ENCODE results near the gene DSG3. TPM values are rescaled to one million over a fixed set of nuclear protein-coding genes. Genes with fewer than 3 reads are reported as not detected.

The DSG3 gene
- total and polyA plus RNA-seq, 7 experiments from 2014 or later: not detected

DNA sequence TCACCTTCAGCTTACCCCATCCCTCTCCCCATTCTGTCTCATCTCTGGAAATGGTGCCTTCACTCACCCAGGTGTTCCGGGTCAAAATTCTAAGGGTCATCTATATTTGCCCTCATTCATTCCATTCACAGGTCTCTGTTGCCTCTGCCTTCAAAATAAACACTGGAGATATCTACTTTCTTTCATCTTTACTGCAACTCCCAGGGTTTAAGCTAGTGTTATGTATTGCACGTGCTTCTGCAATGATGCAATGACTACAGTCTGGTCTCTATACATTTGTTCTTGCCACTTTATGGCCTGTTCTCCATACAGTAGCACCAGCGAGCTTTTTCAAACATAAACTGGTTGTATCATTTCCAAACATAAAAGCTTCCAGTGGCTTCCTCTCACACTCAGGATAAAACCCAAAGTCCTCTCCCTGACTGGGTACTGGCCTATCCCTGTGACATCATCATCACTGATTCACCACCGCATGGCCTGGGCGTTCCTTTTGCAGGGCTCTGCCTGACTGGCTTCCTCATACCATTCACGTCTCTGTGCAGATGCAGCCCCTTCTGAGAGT lies 64.7 kb downstream of the DSG3 start:
- H3K9me3 Mint-ChIP-seq: peaks cover 0 to 4% (median 0%) of the 10 kb centered on the region in 11 donors
- H3K27me3 Mint-ChIP-seq: peaks cover 0 to 13% (median 11%) of the 10 kb centered on the region in 5 donors
- H3K4me3 Mint-ChIP-seq: no peak overlapping the region
- H3K4me1 ChIP-seq (ENCODE audit: control insufficient read depth in 2 of 2, insufficient read depth in 2 of 2, low read length in 2 of 2): no peaks in the 10 kb centered on the region
- H3K27ac ChIP-seq (ENCODE audit: low read depth, low read length): no peak overlapping the region
- DNase-seq (no peak), ATAC-seq (peak; percentile 32)
- no peaks in the 10 kb centered on the region for H3K9me3 ChIP-seq (ENCODE audit: control insufficient read depth in 2 of 3, low read length in 3 of 3)
- no peaks in the 10 kb centered on the region for H3K27me3 ChIP-seq (ENCODE audit: control insufficient read depth in 2 of 2, insufficient read depth in 2 of 2, low read length in 2 of 2)
- no peaks in the 10 kb centered on the region for H3K4me1 Mint-ChIP-seq
- intact Hi-C loops (cut with micrococcal nuclease): no loop called here
- no peak overlapping the region for H3K27ac Mint-ChIP-seq
- no peaks in the 10 kb centered on the region for H3K36me3 Mint-ChIP-seq
- H3K36me3 ChIP-seq (ENCODE audit: control insufficient read depth in 2 of 3, insufficient read depth in 3 of 3, low read length in 3 of 3): no peaks in the 10 kb centered on the region
- H3K4me3 ChIP-seq (ENCODE audit: low read length): no peak overlapping the region
- ChIA-PET POLR2A (no interaction called here), CTCF (no interaction called here)

DNA sequence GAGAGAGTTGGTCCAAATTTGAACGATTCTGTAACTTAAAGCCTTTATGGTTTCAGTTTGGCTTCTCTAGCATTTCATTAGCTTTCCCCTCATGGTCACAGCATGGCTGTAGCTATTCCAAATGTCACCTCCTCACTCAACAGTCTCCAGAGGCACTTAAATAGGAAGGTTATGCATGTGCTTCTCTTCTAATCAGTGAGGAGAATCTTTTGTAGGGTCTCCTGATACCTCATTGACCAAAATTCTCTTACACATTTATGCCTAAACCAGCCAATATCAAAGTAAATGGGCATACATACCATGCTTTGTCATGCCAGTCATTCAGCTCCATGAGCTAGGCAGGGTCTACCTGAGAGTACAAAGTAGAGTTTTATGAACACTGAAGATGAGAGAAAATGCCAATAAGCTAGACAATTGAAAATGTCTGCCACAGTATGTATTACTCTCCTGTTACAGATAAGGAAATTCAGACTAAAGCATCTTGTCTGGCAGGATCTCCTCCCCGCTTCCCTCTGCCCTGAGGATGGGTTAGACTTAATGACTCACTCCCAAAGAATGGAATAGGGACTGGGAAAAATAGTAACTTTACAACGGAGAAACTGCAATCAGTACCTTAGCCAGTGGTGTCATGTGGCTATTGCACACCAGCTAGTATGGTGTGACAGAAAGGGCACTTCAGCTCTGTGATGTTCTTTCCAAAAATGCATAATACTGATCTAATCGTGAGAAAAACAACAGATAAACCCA lies 65.8 kb downstream of the DSG3 start:
- H3K4me3 Mint-ChIP-seq: no peak overlapping the region
- Histone ChIP-seq H3K9me3 (ENCODE audit: control insufficient read depth in 2 of 3, low read length in 3 of 3) (no peaks in the 10 kb centered on the region), H3K36me3 (ENCODE audit: control insufficient read depth in 2 of 3, insufficient read depth in 3 of 3, low read length in 3 of 3) (no peaks in the 10 kb centered on the region), H3K4me3 (ENCODE audit: low read length) (no peak overlapping the region), H3K27ac (ENCODE audit: low read depth, low read length) (no peak overlapping the region), H3K27me3 (ENCODE audit: control insufficient read depth in 2 of 2, insufficient read depth in 2 of 2, low read length in 2 of 2) (no peaks in the 10 kb centered on the region), H3K4me1 (ENCODE audit: control insufficient read depth in 2 of 2, insufficient read depth in 2 of 2, low read length in 2 of 2) (no peaks in the 10 kb centered on the region)
- ATAC-seq (no peak), DNase-seq (no peak)
- H3K36me3 Mint-ChIP-seq: no peaks in the 10 kb centered on the region
- no peaks in the 10 kb centered on the region for H3K9me3 Mint-ChIP-seq
- ChIA-PET POLR2A (no interaction called here), CTCF (no interaction called here)
- H3K4me1 Mint-ChIP-seq: no peaks in the 10 kb centered on the region
- no peak overlapping the region for H3K27ac Mint-ChIP-seq
- peaks cover 0 to 13% (median 9%) of the 10 kb centered on the region in 5 donors for H3K27me3 Mint-ChIP-seq
- intact Hi-C loops (cut with micrococcal nuclease): no loop called here

- H3K27me3 Mint-ChIP-seq: peaks cover 0 to 13% (median 0%) of the 10 kb centered on the region in 5 donors
- H3K36me3 ChIP-seq (ENCODE audit: control insufficient read depth in 2 of 3, insufficient read depth in 3 of 3, low read length in 3 of 3): no peaks in the 10 kb centered on the region
- no peaks in the 10 kb centered on the region for H3K4me1 ChIP-seq (ENCODE audit: control insufficient read depth in 2 of 2, insufficient read depth in 2 of 2, low read length in 2 of 2)
- no peak overlapping the region for H3K4me3 ChIP-seq (ENCODE audit: low read length)
- ATAC-seq (no peak), DNase-seq (no peak)
- no peaks in the 10 kb centered on the region for H3K9me3 Mint-ChIP-seq
- H3K4me3 Mint-ChIP-seq: no peak overlapping the region
- no peaks in the 10 kb centered on the region for H3K36me3 Mint-ChIP-seq
- no peak overlapping the region for H3K27ac Mint-ChIP-seq
- no peaks in the 10 kb centered on the region for H3K9me3 ChIP-seq (ENCODE audit: control insufficient read depth in 2 of 3, low read length in 3 of 3)
- no peak overlapping the region for H3K27ac ChIP-seq (ENCODE audit: low read depth, low read length)
- ChIA-PET CTCF (no interaction called here), POLR2A (no interaction called here)
- no peaks in the 10 kb centered on the region for H3K27me3 ChIP-seq (ENCODE audit: control insufficient read depth in 2 of 2, insufficient read depth in 2 of 2, low read length in 2 of 2)
- H3K4me1 Mint-ChIP-seq: no peaks in the 10 kb centered on the region
- intact Hi-C loops (cut with micrococcal nuclease): no loop called here
Measured at GRCh38 chr18:31516437-31516836, 68.9 kb downstream of the DSG3 start.

GRCh38 chr18:31526374-31526773 lies 78.8 kb downstream of the DSG3 start:
- no peaks in the 10 kb centered on the region for H3K36me3 ChIP-seq (ENCODE audit: control insufficient read depth in 2 of 3, insufficient read depth in 3 of 3, low read length in 3 of 3)
- no peak overlapping the region for H3K4me3 ChIP-seq (ENCODE audit: low read length)
- ATAC-seq: no peak
- no peaks in the 10 kb centered on the region for H3K4me1 Mint-ChIP-seq
- POLR2A ChIA-PET: no interaction called here
- no peak overlapping the region for H3K4me3 Mint-ChIP-seq
- H3K27ac Mint-ChIP-seq: no peak overlapping the region
- H3K36me3 Mint-ChIP-seq: no peaks in the 10 kb centered on the region
- no peaks in the 10 kb centered on the region for H3K27me3 ChIP-seq (ENCODE audit: control insufficient read depth in 2 of 2, insufficient read depth in 2 of 2, low read length in 2 of 2)
- H3K27ac ChIP-seq (ENCODE audit: low read depth, low read length): no peak overlapping the region
- H3K27me3 Mint-ChIP-seq: peaks cover 0 to 24% (median 5%) of the 10 kb centered on the region in 5 donors
- H3K9me3 ChIP-seq (ENCODE audit: control insufficient read depth in 2 of 3, low read length in 3 of 3): no peaks in the 10 kb centered on the region
- CTCF ChIA-PET: no interaction called here
- no peaks in the 10 kb centered on the region for H3K4me1 ChIP-seq (ENCODE audit: control insufficient read depth in 2 of 2, insufficient read depth in 2 of 2, low read length in 2 of 2)
- intact Hi-C loops (cut with micrococcal nuclease): no loop called here
- DNase-seq: no peak
- no peaks in the 10 kb centered on the region for H3K9me3 Mint-ChIP-seq

Other genes with a start within 250 kb of the DSG3 start
- gene DSG1, start 129.6 kb upstream of the DSG3 start, total RNA-seq: not detected
- gene DSG1, start 129.6 kb upstream of the DSG3 start, polyA plus RNA-seq: not detected
- not detected for gene DSG4, start 71.0 kb upstream of the DSG3 start, total RNA-seq
- gene DSG4, start 71.0 kb upstream of the DSG3 start, polyA plus RNA-seq: not detected
- under 1 TPM; 0.13 to 0.53 (median 0.29) TPM for gene DSG2, start 50.4 kb downstream of the DSG3 start, total RNA-seq
- under 1 TPM; 0.54 to 0.56 TPM for gene DSG2, start 50.4 kb downstream of the DSG3 start, polyA plus RNA-seq
- gene TTR, start 144.1 kb downstream of the DSG3 start, total RNA-seq: not detected
- gene TTR, start 144.1 kb downstream of the DSG3 start, polyA plus RNA-seq: not detected
- gene B4GALT6, start 236.8 kb downstream of the DSG3 start, total RNA-seq: 1 to 10 TPM in 4 of 5 experiments, under 1 TPM in 1; 0.67 to 2.7 (median 1.4) TPM
- gene B4GALT6, start 236.8 kb downstream of the DSG3 start, polyA plus RNA-seq: under 1 TPM; 0.11 to 0.24 TPM